Upper lobe of left lung (tissue), 6 donors: ENCODE data around the gene DIAPH3. TPM values are rescaled to one million over a fixed set of nuclear protein-coding genes. Genes with fewer than 3 reads are reported as not detected.

ENCODE experiments used
- ATAC-seq, 2 donors: fragments of 200-7000 bp; cut with Tn5 transposase; one replicate each; pipeline ENCODE4 v1.9.1; 2022; ENCODE audit warnings: mild to moderate bottlenecking in 2 of 2, moderate library complexity in 2 of 2; ENCODE audit not compliant: low FRiP score in 2 of 2
- DNase-seq, 2 donors: peaks; one replicate each; pipeline ENCODE4 v3.0.0-alpha.2; 2019 to 2020
- H3K27ac ChIP-seq, 4 donors: fragments of 200-600 bp; sonication (generic); one replicate each; pipeline ENCODE4 v1.5.1; 2016 to 2019
- H3K27me3 ChIP-seq, 4 donors: fragments of 200-600 bp; sonication (generic); one replicate each; pipeline ENCODE4 v1.5.1; 2017 to 2019
- H3K36me3 ChIP-seq, 4 donors: fragments of 200-600 bp; sonication (generic); one replicate each; pipeline ENCODE4 v1.5.1; 2016 to 2019
- H3K4me1 ChIP-seq, 4 donors: fragments of 200-600 bp; sonication (generic); one replicate each; pipeline ENCODE4 v1.5.1; 2018 to 2019
- H3K4me3 ChIP-seq, 4 donors: fragments of 200-600 bp; sonication (generic); one replicate each; pipeline ENCODE4 v1.5.1; 2017 to 2019; ENCODE audit warnings: mild to moderate bottlenecking in 2 of 4, moderate library complexity in 1 of 4
- H3K9me3 ChIP-seq, 4 donors: fragments of 200-600 bp; sonication (generic); one replicate each; pipeline ENCODE4 v1.5.1; 2018 to 2019
- EP300 ChIP-seq, 4 donors: sonication (generic); formaldehyde crosslinking; IDR thresholded peaks; one replicate each; pipeline ENCODE4 v1.5.1; 2017; ENCODE audit warnings: antibody characterized with exemption in 4 of 4, control low read depth in 2 of 4
- POLR2A ChIP-seq, 4 donors: fragments of 450-650 bp; IDR thresholded peaks; one replicate each; pipeline ENCODE4 v1.5.1; 2016 to 2017; ENCODE audit warnings: antibody characterized with exemption in 4 of 4, mild to moderate bottlenecking in 2 of 4
- POLR2AphosphoS5 ChIP-seq, 2 donors: sonication (generic); formaldehyde crosslinking; IDR thresholded peaks; one replicate each; pipeline ENCODE4 v1.5.1; 2017; ENCODE audit warnings: antibody characterized with exemption in 2 of 2
- WGBS, 2 donors: methylation state at CpG; one replicate each; pipeline ENCODE4 v1.1.5; 2017 to 2018; 5-methylcytosine and 5-hydroxymethylcytosine counted together
- total RNA-seq, 6 donors: library from RNA; depleted of rRNA in 4 of 6; stranded (reverse); fragments of >200 nt in 4 of 6; gene quantifications; one replicate each; pipeline versions ENCODE4 v1.1.0 to v1.2.1, GENCODE V29; 2016 to 2021
- TF ChIP-seq, protein P1 (sequence below), 6 experiments: fragments of 450-650 bp in 4 of 6; fragments of 200-600 bp in 2 of 6; sonication (generic) in 2 of 6; IDR thresholded peaks; one replicate each; pipeline ENCODE4 v1.5.1; 2016 to 2019; ENCODE audit warnings: antibody characterized with exemption in 6 of 6
- donor health status: DM: no; HTN: no; CAD: no; lungs with moderate emphysema.
- donor health status: DM: no; HTN: yes; CAD: no; lungs with severe emphysema.

DIAPH3 gene
- total RNA-seq, 6 donors from 2014 or later, result 2.8 to 6.3 (median 5.4) TPM

DNA sequence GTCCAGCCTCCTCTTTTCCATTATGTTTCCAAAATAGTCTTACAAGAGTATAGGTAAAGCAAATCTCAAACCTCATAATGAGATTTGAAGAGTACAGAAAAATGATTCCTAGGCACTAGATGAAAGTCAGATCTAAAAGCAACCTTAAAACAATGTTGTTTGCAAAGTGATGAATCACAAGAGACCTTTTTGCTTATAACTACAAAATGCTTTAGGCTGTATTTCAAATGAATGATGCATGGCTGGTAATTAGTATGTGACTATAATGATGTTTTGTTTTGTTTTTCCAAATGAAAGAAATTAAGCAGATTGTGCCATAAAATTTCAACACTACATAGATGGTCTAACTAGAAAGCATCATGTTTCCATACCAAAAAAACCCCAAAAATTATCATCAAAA lies 272.7 kb downstream of the DIAPH3 start:
- no peak overlapping the region for H3K27ac ChIP-seq

DNA sequence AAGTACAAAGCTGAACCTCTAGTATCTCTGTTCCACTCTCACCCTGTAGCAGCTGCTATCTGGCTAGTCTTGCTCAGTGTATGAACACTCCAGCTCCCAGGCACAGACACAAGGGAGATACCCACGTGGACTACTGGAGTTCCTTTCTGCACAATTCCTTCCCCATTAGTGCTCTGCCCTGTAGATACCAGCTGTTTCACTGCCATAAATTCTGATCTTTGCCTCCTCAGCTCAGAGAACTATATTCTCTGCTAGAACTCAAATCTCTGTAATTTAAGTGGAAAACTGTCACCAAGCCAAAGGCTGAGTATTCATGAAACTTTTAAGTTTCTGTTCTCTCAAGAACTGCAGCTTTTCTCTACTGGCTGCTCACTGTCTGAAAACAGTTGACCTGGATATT lies 273.7 kb downstream of the DIAPH3 start:
- DNase-seq (no peak), ATAC-seq (no peak)
- TF ChIP-seq POLR2AphosphoS5 (IDR thresholded peaks at IDR 0.05), result no peak
- TF ChIP-seq POLR2A (IDR thresholded peaks at IDR 0.05), result no peak
- TF ChIP-seq, protein P1, sequence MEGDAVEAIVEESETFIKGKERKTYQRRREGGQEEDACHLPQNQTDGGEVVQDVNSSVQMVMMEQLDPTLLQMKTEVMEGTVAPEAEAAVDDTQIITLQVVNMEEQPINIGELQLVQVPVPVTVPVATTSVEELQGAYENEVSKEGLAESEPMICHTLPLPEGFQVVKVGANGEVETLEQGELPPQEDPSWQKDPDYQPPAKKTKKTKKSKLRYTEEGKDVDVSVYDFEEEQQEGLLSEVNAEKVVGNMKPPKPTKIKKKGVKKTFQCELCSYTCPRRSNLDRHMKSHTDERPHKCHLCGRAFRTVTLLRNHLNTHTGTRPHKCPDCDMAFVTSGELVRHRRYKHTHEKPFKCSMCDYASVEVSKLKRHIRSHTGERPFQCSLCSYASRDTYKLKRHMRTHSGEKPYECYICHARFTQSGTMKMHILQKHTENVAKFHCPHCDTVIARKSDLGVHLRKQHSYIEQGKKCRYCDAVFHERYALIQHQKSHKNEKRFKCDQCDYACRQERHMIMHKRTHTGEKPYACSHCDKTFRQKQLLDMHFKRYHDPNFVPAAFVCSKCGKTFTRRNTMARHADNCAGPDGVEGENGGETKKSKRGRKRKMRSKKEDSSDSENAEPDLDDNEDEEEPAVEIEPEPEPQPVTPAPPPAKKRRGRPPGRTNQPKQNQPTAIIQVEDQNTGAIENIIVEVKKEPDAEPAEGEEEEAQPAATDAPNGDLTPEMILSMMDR (IDR thresholded peaks at IDR 0.05), result no peak
- TF ChIP-seq EP300 (IDR thresholded peaks at IDR 0.05), result no peak
- no peaks in the 10 kb centered on the region for H3K27me3 ChIP-seq
- WGBS, 2 donors, result 57 to 76% methylated on average over 1 of the region's 1 CpG
- H3K4me3 ChIP-seq, result no peak overlapping the region
- H3K27ac ChIP-seq, result no peak overlapping the region
- no peaks in the 10 kb centered on the region for H3K9me3 ChIP-seq
- H3K4me1 ChIP-seq, result no peaks in the 10 kb centered on the region
- H3K36me3 ChIP-seq, result no peaks in the 10 kb centered on the region

More for the DNA sequence above, 272.7 kb downstream of the DIAPH3 start:
- ATAC-seq (no peak), DNase-seq (no peak)
- no peaks in the 10 kb centered on the region for H3K27me3 ChIP-seq
- H3K4me3 ChIP-seq, result no peak overlapping the region
- H3K4me1 ChIP-seq, result no peaks in the 10 kb centered on the region
- no peak for TF ChIP-seq EP300 (IDR thresholded peaks at IDR 0.05)
- TF ChIP-seq, protein P1 (IDR thresholded peaks at IDR 0.05), result no peak
- H3K36me3 ChIP-seq, result no peaks in the 10 kb centered on the region
- H3K9me3 ChIP-seq, result no peaks in the 10 kb centered on the region

GRCh38 chr13:59888408-59888807 lies 275.3 kb downstream of the DIAPH3 start:
- TF ChIP-seq POLR2A (IDR thresholded peaks at IDR 0.05) (no peak), POLR2AphosphoS5 (IDR thresholded peaks at IDR 0.05) (no peak), EP300 (IDR thresholded peaks at IDR 0.05) (no peak)
- TF ChIP-seq, protein P1 (IDR thresholded peaks at IDR 0.05), result no peak
- no peak for ATAC-seq
- H3K36me3 ChIP-seq, result no peaks in the 10 kb centered on the region
- no peaks in the 10 kb centered on the region for H3K27me3 ChIP-seq
- DNase-seq, result no peak
- no peaks in the 10 kb centered on the region for H3K4me1 ChIP-seq
- WGBS, 2 donors, result 94 to 97% methylated on average over 2 of the region's 2 CpGs
- no peak overlapping the region for H3K4me3 ChIP-seq
- H3K27ac ChIP-seq, result no peak overlapping the region
- no peaks in the 10 kb centered on the region for H3K9me3 ChIP-seq

DNA sequence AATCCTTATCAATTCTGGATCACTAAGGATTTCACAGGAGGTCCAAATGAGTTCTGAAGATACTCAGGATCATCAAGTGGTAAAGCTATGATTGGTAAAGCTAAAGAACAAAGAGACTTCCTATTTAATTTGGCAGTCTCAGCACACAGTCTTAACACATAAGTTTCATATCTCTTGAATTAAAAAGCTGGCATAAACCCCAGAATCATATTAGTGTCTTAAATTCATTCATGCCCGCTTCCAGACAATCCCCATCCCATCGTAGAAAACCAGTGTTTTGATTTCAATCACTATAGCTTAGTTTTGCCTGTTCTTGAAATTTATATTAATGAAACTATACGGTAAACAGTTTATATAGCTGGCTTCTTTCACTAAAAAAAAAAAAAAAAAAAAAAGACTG lies 278.7 kb downstream of the DIAPH3 start:
- no peak for DNase-seq
- Histone ChIP-seq H3K27ac (no peak overlapping the region), H3K4me1 (no peaks in the 10 kb centered on the region), H3K27me3 (no peaks in the 10 kb centered on the region), H3K4me3 (no peak overlapping the region), H3K9me3 (no peaks in the 10 kb centered on the region), H3K36me3 (no peaks in the 10 kb centered on the region)
- WGBS, 2 donors, result 51 to 52% methylated on average over 3 of the region's 3 CpGs
- ATAC-seq, result no peak
- TF ChIP-seq, protein P1 (IDR thresholded peaks at IDR 0.05), result no peak
- no peak for TF ChIP-seq POLR2AphosphoS5 (IDR thresholded peaks at IDR 0.05)
- no peak for TF ChIP-seq POLR2A (IDR thresholded peaks at IDR 0.05)
- no peak for TF ChIP-seq EP300 (IDR thresholded peaks at IDR 0.05)

GRCh38 chr13:59883885-59884284 lies 279.8 kb downstream of the DIAPH3 start:
- 97 to 100% methylated on average over 5 of the region's 5 CpGs for WGBS, 2 donors
- TF ChIP-seq POLR2AphosphoS5 (IDR thresholded peaks at IDR 0.05) (no peak), POLR2A (IDR thresholded peaks at IDR 0.05) (no peak), EP300 (IDR thresholded peaks at IDR 0.05) (no peak)
- TF ChIP-seq, protein P1 (IDR thresholded peaks at IDR 0.05), result no peak

More at GRCh38 chr13:59883885-59884284, 279.8 kb downstream of the DIAPH3 start:
- no peak overlapping the region for H3K27ac ChIP-seq
- H3K4me3 ChIP-seq, result no peak overlapping the region
- H3K36me3 ChIP-seq, result no peaks in the 10 kb centered on the region
- no peaks in the 10 kb centered on the region for H3K9me3 ChIP-seq
- H3K4me1 ChIP-seq, result no peaks in the 10 kb centered on the region
- H3K27me3 ChIP-seq, result no peaks in the 10 kb centered on the region
- ATAC-seq (no peak), DNase-seq (no peak)
